NCI-H345 treated with DMSO at 0.1 percent for 48 hours (cell line): ENCODE data around the gene ARFGEF2.
"Not testable (repeated sequence)": the region's sequence is repeated elsewhere in the genome, so short reads cannot be mapped to it uniquely, and the experiment has no call there.

Experiments used
- DNase-seq: peaks from one replicate; lab custom pipeline; 2025; ENCODE audit not compliant: unreplicated experiment; lab: John Stamatoyannopoulos, UW

The ARFGEF2 gene

DNA sequence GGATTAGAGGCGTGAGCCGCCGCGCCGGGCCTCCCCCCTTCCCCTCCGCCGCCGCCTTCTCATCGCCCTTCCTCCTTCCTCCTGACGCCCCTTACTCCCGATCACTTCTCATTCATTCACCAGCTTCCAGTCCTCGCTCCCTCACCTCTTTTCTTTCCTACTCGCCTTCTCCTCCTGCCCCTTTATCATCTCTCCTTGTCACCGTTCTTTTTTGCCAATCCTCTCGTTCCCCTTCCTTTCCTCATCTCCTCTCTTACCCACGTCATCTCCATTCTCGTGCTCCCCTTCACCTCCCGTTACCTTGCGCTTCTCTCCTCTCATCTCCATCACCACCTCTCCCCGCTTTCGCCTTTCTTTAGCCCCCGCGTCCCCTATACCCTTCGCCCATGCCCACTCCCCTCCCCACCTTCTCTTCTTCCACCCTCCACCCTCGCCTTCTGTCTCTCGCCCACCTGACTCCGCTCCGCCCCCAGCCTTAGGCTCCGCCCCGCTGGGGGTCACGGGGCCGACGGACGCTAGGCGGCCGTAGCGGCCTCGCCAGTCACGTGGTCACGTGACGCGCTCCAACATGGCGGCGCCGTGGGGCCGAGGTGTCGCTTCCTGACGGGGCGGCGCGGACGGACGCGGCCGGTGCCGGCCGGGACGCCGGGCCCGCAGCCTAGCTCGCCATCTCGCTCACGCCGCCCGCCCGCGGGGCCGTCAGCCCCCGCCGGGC, at the start of gene ARFGEF2:
Gene ARFGEF2, plus strand, starts transcription at position 544 of the 715 bp plus-strand sequence. CDS start 179 bp downstream, outside the sequence.
- peak; percentile 91 for DNase-seq

DNA sequence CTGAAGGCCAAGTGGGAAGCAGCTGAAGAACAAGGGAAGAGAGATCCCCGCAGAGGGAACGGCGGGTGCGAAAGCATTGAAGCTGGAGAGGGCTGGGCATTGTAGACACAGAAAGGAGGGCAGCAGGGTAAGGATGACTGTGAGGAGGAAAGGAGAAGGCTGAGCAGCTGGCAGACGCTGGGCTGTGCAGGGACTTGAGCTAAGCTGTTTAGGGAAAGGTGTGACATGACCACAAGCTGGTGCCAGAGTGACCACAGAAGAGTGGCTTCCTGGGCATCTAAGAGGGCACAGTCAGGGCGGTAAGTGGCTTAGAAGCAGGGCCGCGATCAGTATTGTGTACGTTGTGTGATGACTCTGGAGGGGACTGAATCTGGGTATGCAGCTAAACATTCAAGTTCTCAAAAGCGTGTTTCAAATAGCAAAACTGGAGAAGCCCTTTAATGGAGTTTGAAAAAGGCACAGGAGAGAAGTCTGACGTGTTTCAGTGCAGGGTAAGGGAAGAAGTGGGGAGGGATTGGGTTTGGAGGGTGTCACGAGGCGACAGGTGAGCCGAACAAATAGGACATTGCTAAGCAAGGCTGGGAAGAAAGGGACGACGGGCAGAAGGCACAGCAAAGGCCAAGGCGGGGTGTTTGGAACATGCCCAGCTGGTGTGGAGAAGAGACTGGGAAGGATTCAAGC, 46.1 kb upstream of the ARFGEF2 start:
- DNase-seq, result no peak

DNA sequence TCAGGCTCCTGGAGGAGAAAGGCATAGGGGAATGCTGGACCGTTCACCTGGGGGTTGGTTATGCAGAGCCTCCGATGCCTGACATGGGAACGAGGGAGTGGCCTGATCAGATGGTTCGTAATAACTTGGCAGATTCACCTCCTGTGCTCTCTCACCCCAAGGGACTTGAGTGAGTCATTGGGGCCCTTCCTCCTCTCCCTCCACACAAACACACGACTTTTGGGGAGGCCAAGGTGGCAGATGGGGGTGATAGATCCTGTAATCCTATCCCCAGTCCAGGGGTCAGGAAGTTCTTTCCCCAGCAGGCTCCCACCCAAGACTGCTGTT, 45.6 kb upstream of the ARFGEF2 start:
- DNase-seq, result no peak

DNA sequence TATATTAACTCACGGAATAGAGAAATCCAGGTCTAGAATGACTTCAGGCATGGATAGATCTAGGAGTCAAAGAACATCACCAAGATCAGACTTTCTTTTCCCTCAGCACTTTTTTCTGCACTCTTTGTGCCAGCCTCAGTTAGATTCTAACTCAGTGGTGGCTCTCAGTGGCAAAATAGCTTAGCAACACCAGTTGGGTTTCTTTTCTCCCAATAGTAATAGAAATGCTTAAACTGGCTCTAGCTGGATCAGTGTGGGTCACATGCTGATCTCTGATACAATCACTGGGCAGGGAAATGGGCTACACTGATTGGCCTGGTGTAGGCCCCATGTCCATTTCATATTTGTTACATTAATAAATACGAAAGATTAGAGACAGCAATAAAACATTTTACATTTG, 44.2 kb upstream of the ARFGEF2 start:
- no peak for DNase-seq

DNA sequence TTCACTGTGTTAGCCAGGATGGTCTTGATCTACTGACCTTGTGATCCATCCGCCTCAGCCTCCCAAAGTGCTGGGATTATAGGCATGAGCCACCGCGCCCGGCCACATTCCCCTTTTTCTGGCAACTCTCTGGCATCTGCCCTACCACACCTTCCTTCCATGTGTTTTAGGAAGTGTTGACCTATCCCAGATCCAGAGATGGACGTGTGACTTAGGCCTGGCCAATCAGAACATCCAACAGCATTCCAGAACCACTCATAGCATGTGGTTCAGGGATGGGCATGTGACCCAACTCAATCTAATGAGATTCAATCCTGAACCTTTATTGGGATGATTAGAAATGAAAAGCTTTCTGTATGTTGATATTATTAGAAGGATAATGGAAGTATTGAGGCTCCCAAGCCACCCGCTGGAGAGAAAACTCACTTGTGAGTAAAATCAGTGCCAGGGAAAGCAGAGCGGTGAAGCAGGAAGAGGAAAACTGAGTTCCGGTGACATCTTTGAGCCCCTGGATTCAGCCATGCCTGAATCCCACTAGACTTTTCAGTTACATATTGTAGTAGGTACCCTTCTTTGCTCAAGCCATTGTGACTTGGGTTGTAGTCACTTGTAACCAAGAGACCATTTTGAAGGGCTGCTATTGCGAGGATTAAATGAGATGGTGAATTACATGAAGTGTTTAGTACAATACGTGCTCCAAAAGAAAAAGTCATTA, 42.8 kb upstream of the ARFGEF2 start:
- DNase-seq, result no peak

DNA sequence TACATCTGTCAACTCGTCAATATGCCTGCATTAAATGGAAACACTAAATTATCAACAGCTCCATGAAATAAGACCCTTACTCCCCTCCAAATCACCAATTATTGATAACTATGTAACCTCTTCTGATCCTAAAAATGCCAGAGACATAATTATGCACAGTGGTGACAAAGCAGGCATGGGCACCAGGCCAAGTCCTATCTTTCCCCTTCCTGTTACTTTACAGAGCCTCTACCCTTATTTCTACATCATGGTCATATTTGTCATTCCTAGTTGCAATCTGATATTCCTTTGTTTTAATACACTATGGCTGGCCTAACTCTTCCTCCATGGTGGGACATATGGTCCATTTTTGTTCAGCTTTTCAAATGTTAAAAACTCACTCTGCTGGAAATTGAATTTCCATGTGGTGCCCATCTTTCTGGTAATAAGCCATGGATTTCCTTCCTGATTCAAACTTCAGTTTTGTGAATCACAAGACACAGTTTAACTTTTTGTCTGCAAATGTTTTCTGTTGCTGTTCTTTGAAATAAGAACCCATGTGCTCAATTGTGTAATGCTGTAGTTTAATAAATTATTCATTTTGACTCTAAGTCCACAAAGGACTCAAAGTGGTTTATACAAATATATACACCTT, 41.8 kb upstream of the ARFGEF2 start:
- no peak for DNase-seq

DNA sequence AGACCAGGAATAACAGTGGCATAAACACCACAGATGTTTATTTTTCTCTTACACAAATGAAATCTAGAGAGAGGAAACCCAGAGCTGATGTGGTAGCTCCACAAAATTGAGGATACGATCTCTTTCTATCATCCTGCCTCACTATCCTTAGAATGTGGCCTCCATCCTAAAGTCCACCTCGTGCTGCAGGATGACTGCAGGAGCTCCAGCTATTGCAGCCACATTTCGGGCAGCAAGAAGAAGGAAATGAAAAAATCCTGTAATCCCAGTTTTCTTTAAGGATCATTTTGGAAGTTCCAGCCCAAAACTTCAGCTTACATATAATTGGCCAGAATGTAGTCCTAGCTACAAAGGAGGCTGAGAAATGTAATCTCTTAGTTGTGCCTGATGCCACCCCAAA, 41.2 kb upstream of the ARFGEF2 start:
- DNase-seq, result no peak

DNA sequence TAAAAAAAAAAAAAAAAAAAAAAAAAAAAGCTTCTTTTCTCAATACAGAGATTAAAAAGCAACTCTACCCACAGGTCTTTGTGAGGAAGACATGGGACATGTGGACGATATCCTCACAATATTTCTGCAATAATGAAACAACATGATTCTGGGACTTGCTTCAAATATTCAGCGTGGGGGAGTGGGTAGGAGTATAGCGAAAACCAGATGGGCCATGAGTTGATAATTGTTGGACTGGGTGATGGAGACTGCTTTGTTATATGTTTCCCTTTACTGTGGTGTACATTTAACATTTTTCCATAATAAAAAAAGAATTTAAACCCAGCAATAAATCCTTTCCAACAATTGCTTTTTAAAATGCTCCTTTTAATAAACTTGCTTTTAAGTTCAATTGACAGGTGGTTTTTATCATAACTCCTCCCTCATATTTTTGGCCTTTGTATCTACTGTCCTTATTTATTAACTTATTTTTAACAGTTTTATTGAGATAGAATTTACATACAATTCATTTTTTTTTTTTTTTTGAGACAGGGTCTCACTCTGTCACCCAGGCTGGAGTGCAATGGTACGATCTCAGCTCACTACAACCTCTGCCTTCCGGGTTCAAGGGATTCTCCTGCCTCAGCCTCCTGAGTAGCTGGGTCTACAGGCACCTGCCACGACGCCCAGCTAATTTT, 40.4 kb upstream of the ARFGEF2 start:
- no peak for DNase-seq

DNA sequence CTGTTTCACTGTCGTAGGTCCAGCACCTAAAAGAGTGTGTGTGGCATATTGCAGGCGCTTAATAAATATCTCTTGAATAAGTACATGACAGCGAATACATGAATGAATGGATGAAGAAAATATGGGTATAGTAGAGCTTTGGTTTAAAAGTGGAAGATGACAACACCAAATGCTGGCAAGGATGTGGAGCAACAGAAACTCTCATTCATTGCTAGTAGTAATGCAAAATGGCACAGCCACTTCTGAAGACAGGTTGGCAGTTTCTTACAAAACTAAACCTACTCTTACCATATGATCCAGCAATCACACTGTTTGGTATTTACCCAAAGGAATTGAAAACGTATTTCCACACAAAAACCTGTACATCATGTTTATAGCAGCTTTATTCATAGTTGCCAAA, 36.3 kb upstream of the ARFGEF2 start:
- DNase-seq, result no peak

DNA sequence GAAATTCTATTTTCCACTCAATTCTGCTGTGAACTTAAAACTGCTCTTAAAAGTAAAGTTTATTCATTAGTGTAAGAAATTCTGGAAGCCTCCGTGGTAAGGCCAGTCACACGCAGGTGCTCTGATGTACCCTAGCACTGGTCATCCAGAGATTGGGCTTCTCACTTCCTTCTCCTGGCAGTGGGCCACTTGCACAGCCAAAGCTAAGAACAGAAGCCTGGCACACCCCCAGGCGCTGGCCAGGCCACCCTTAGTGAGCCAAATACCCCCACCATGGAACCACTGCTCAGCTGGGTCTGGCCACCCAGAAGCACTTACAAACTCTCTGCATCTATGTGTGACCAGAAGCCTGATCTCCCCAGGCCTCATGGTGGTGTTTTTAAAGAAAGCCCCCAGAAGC, 35.3 kb upstream of the ARFGEF2 start:
- DNase-seq, result no peak

DNA sequence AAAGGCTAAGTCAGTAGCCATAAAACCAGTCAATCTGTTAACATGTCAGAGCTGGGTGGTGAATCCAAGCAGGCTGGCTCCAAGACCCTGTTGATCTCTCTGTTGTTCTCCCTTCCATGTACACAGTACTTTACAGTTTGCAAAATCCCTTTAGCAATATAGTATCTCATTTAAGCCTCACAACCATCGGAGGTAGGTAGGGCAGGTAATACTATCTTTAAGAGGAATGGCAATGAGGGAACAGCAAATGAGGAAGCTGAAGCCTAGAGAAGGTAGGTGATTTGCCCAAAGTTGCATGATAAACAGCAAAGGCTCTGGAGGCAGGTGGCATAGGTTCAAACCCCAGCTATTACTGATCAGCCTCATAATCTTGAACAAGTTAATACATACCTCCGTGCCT, 34.7 kb upstream of the ARFGEF2 start:
- DNase-seq, result no peak

DNA sequence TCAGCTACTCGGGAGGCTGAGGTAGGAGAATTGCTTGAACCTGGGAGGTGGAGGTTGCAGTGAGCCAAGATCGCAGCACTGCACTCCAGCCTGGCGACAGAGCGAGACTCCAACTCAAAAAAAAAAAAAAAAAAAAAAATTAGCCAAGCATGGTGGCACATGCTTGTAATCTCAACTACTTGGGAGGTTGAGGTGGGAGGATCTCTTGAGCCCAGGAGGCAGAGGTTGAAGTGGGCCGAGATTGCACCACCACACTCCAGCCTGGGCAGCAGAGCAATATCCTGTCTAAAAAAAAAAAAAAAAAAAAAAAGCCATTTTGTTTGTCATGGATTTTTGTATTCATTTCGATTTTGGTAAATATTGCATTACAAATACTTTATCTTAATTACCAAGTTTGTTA, 33.0 kb upstream of the ARFGEF2 start:
- not testable (repeated sequence) for DNase-seq

DNA sequence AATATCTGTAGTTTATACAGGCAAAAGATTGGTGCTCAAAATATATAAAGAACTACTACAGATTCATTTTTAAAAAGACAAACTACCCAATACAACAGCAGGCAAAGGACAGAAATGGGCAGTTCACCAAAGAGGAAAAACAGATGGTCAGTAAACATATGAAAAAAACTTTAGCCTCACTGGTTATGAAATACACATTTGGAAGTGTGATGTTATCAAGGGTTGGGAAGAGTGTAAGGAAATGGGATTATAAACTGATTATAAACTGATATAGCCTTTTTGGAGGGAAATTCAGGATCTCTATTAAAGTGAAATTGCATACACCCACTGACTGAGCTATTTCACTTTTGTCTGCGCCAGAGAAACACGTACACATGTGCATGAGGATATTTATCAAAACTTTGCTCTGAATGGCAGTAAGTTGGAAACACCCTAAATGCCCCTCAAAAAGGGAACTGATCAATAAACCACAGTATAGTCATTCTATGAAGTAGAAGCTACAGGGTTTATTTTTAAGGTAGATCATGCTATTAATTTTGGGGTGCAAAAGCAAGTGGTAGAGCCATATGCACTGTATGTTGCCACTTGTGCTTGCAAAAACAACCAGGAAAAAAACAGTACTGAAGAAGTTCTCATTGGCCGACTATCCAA, 32.2 kb upstream of the ARFGEF2 start:
- no peak for DNase-seq

DNA sequence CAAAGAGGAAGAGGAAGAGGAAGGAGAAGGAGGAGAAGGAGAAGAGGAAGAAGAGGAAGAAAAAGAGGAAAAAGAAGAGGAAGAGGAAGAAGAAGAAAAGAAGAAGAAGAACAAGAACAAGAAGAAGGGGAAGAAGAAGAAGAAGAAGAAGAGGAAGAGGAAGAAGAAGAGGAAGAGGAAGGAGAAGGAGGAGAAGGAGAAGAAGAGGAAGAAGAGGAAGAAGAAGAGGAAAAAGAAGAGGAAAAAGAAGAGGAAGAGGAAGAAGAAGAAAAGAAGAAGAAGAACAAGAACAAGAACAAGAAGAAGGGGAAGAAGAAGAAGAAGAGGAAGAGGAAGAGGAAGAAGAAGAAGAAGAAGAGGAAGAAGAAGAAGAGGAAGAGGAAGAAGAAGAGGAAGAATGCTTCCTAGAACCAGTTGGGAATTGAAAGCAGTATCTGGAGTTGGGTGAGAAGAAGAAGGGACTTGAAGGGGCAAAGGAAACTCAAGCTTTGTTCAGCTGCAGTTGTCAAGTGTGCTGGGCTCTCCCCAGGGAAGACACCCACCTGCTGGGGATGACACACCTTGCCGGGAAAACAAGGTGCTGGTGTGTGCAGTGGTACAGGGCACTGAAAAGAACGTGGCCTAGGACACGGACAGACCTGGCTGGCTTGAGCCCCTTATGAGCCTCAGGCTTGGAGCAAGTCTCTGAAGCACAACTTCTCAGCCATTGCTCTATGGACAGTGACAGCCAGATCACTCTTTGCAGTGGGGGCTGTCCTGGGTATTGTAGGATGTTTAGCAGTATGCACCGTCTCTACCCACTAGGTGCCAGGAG, 30.1 kb upstream of the ARFGEF2 start:
- DNase-seq, result no peak

DNA sequence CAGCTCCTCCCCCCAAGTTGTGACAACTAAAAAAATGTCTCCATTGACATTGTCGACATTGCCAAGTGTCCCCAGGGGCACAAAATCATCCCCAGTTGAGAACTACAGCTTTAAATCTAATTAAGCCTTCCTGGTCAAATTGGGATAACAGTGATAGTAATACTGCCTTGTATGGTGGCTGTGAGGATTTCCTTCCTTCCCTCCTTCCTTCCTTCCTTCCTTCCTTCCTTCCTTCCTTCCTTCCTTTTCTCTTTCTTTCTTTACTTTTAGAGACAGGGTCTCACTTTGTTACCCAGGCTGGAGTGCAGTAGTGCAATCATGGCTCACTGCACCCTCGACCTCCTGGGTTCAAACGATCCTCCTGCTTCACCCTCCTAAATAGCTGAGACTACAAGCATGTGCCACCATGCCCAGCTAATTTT, 29.5 kb upstream of the ARFGEF2 start:
- DNase-seq, result no peak

DNA sequence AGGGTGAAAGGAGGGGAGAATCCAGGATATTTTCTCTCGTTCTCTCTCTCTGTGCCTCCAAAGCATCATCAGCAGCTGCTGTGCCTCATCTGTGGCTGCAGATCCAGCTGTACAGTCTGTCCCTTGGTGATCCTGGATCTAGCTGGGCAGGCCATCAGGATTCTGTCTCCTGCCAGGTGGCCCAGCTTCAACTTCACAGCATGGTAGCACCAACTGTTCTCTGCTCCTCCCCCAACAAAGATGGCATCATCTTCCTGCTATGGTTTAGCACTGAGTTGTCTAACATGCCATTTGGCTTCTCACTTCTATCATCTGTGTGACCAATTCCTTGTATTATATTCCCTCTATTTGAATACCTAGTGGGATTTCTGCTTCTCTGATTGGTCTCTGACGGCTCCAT, 28.6 kb upstream of the ARFGEF2 start:
- no peak for DNase-seq

DNA sequence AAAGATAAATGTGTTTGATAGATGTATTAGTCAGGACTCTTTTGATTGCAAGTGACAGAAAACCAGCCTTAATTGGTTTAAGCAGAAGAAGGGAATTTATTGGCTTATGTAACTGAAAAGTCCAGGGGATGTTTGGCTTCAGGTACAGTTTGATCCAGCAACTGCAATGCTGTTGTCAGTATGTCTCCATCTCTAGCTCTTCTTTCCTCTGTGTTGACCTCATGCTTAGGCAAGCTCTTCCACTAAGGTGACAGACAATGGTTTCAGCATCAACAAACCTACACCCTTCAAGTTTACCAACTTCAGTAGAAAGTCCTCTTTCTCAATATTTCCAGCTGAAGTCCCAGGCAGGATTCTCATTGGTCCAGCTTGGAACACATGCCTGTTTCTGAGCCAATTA, 28.1 kb upstream of the ARFGEF2 start:
- DNase-seq, result no peak

DNA sequence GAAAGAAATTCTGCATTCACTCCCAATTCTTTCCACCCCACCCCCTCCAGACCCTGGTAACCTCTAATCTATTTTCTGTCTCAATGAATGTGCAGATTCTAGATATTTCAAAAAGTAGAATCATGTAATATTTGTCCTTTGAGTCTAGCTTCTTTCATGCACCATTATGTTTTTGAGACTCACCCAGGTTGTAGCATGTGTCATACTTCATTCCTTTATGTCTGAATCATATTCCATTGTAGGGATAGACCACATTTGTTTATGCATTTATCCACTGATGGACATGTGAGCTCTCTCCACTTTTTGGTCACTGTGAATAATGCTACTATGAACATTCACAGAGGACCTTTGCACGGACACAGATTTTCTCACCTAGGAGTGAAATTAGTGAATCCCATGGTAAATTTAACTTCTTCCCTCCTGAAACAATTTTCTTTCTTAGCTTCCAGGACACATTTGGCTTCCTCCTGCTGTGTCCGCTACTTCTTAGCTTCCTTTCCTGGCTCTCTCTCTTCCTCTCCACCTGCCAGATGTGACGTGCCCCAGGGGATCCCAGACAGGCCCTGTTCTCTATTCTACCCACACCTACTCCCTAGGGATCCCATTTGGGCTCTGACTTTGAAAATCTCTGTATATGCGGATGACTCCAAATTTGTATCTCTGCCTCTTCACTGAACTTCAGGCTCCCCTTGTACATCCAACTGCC, 24.1 kb upstream of the ARFGEF2 start:
- DNase-seq, result no peak

DNA sequence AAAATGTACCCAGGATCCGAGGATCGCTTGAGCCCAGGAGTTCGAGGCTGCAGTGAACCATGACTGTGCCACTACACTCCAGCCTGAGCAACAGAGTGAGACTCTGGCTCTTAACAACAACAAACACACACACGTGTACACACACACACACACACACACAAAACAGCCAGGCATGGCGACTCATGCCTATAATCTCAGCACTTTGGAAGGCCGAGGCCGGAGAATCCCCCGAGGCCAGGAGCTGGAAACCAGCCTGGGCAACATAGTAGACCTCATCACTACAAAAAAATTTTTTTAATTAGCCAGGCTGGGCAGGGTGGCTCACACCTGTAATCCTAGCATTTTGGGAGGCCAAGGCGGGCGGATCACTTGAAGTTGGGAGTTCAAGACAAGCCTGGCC, 23.3 kb upstream of the ARFGEF2 start:
- DNase-seq, result no peak
